HUDEP-2 (cell line): ENCODE data around the gene HTR3E.
A peak's percentile ranks its signal among the peaks of the same experiment; 100 is the strongest.
"Not testable (repeated sequence)": the region's sequence is repeated elsewhere in the genome, so short reads cannot be mapped to it uniquely, and the experiment has no call there.

ENCODE experiments used
- DNase-seq, 76 experiments: peaks; one replicate each; lab custom pipeline; 2025; ENCODE audit not compliant: unreplicated experiment in 76 of 76; lab: John Stamatoyannopoulos, UW

The HTR3E gene

DNA sequence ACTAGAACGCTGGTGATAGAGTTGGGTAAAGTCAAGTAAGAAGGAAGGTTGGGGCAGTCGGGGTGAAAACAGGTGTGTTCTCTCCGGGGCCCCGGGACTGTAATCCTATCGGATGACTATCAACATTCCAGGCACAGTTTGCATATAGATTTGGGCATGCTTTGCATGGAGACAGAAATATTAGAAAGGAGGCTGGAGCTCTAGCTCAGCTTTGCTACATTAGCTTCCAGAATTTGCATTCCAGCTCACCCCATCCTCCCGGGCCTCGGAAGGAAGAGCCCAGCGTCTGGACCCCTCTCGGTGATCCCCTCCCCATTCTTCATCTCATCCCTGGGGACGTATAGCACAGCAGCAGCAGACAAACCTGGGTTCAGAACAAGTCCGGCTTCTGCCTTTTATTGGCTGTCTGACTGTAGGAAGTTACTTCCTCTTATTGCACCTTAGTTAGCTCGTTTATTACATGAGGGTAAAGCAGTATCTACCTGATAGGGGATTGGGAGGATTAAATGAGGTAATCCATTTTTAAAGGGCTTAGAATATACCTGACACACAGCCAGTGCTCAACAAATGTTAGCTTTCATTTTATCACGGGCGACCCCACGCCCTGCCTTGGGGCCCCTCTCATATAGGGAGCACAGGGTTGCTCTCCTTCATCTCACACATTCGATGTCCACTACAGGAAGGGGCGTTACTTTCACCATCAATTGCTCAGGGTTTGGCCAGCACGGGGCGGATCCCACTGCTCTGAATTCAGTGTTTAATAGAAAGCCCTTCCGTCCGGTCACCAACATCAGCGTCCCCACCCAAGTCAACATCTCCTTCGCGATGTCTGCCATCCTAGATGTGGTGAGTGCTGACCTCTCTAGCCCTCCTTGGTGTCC is 3.2 kb downstream of the HTR3E start:
- no peak for DNase-seq

DNA sequence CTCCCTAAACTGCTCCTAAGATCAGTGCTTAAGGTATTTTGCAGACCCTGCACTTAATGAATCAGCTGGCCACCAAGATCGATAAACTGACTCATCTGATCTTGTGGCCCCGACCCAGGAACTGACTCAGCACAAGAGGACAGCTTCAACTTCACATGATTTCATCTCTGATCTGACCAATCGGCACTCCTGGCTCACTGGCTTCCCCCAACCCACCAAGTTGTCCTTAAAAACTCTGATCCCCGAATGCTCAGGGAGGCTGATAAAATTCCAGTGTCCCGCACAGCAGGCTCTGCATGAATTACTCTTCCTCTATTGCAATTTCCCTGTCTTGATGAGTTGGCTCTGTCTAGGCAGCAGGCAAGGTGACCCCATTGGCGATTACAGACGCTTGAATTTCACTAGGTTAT is 13.5 kb downstream of the HTR3E start:
- DNase-seq = peak in 17 of 76 experiments; percentile 2 to 45 (median 13)

DNA sequence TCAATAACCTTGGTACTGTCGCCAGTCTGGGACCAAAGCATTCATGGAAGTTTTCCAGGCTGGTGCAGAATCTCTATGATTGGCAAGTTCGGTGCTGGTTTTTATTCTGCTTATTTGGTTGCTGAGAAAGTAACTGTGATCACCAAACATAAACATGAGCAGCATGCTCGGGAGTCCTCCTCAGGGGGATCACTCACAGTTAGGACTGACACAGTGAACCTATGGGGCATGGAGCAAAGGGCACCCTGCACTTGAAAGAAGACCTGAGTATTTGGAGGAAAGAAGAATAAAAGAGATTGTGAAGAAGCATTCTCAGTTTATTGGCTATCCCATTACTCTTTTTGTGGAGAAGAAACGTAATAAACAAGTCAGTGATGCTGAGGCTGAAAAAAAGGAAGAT is 19.2 kb downstream of the HTR3E start:
- DNase-seq = no peak

DNA sequence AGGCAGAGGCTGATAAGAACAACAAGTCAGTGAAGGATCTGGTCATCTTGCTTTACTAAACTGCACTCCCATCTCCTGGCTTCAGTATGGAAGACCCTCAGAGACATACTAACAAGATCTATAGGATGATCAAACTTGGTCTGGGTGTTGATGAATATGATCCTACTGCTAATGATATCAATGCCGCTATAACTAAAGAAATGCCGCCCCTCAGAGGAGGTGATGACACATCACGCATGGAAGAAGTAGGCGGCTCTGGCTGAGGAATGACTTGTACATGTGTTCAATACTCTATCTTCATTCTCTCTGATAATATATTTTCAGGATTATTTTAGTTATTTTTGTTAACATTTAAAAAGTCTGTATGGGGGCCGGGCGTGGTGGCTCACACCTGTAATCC is 20.8 kb downstream of the HTR3E start:
- DNase-seq = peak in 13 of 76 experiments; percentile 4 to 36 (median 23)

DNA sequence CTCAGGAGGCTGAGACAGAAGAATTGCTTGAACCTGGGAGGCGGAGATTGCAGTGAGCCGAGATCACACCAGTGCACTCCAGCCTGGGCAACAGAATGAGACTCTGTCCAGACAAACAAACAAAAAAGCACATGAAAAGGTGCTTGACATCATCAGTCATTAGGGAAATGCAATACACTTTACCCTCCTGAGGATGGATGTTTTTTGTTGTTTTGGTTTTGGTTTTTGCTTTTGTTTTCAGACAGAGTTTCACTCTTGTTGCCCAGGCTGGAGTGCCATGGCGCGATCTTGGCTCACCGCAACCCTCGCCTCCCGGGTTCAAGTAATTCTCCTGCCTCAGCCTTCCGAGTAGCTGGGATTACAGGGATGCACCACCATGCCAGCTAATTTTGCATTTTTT is 24.2 kb downstream of the HTR3E start:
- DNase-seq = not testable (repeated sequence)

DNA sequence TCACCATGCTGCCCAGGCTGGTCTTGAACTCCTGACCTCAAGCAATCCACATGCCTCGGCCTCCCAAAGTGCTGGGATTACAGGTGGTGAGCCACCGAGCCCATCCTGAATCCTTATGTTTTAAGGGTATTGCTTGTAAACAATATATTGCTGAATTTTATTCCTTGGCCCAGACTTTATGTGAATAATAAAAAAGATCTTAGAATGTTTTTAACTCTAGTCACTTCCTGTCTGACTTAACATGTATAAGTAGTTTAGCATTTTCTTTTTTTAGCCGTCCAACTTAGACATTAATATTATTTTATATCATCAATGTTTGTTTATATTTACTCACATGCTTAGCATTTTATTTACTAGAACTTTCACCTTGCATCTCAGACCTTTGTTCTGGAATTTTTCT is 29.1 kb downstream of the HTR3E start:
- DNase-seq = no peak

DNA sequence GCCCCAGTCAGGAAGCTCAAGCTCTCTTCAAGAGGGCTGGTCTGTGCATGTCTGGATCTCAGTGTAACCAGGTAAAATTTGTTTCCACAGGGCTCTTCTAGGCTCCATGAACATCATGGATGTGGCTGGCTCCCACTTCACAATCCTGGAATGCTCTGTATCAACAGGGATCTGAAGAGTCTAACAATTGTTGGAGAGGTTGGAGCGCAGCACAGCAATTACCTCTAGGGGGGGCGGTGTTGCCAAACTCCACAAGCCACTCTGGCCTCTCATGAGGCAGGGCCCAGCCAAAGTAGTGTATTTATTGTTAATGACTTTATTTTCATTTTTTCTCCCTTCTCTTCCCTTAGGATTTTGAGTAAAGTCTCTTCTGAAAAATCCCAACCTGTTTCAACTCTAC is 32.1 kb downstream of the HTR3E start:
- DNase-seq = peak in 43 of 76 experiments; percentile 5 to 49 (median 21)

DNA sequence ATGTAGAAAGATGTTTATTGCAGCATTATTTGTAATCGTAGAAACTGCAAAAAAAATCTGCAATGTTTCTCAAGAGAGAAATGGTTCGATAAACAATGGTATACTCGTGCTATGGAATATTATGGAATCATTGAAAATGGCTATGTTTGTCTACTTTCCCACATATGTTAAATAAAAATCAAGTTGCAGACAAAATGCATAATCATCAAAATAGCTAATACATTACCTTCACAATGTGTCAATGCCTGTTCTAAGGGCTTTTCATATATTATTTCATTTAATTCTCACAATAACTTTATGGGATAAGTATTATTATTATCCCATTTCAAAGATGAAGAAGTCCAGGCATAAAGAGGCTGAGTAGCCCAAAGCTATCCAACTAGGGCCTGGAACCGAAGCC is 36.1 kb downstream of the HTR3E start:
- no peak for DNase-seq

DNA sequence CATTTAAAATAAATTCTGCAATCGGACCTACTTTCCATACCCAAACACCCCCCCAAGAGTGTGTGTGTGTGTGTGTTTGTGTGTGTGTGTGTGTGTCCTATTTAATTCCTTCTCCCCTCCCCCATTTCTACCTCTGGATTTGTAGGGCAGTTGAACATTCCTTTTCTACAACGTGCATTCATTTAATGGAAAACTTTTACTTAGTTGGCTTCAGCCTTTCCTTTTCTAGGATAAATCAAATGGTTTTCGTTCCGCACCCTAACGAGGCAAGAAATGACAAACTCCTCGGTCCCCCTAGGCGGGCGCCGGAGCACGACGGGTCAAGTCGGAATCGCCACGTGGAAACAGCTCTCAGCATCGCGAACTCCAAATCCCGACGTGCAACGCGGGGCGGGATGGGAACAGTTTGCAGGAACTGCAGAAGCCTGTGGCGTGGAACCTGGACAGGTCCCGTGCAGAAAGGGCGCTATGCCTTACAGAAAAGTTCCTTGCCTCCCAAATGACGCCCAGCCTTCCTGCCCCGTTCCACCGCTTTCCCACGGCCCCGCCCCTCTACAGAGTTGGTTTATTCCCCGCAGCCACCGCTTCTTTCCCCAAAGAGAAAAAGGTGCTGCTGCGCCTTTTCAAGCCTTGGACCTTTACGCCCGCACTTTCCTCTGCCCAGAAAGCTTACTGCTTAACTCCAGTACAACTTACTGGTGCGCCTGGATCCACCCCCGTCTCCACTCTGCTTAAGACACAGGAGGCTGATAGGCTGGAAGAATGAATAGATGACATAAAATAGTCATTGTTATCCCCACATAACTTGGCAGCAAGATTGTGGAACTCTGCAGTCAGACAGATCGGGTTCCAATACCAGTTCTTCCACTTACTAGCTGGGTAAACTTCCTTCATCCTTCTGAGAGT is 37.2 kb downstream of the HTR3E start:
- peak in 73 of 76 experiments; percentile 10 to 84 (median 69) for DNase-seq

DNA sequence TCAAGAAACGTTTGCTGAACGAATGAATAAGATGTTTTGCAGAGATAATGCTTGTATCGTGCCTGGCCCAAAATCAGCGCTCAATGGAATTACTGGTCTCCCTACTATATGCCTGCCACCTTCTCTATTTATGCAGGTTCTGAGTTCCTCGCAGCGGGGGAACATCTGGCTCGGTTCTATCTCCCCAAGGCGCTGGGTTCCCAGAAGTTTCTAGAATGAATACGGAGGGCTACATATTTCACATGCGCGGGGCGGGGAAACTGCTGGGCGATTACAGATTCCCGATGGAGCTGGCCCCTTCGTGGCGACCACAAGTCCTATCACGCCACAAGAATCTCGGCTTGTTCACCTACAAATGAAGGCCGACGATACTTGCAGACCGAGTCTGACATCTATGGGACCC is 37.9 kb downstream of the HTR3E start:
- DNase-seq = peak in 8 of 76 experiments; percentile 34 to 58 (median 42)

DNA sequence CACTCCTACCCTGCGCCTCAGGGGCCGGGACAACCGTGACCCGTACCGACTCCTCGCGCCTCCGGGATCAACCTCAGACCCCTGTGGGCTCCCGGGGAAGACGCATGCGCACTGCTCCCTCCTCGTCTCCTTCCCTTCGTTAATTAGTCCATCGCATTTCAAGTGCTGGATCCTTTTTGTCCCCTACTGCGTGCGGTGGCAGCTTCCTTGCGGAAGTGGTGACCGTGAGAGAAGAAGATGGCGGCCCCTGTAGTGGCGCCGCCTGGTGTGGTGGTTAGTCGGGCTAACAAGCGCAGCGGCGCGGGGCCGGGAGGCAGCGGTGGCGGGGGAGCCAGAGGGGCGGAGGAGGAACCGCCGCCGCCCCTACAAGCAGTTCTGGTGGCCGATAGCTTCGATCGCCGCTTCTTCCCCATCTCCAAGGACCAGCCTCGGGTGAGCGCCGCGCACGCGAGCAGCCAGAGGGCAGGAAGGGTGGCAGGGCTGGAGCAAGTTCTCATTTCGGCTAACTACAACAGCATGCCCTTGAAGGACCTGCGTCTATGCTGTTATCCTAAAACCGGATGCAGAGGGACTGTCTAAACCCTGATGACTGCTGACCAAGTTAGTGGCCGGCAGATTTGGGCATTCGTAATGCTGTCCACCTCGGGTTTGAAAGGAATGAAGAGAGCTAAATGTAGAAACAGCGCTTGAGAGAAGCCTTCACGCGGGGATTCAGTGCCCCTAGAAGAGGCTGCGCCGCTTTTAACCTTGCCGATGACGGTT is 38.5 kb downstream of the HTR3E start, which contains the start of gene EIF2B5:
EIF2B5 (plus strand) TSS at position 210 of the 762 bp plus-strand sequence; CDS start at position 238, 28 bp downstream.
- DNase-seq = peak in 74 of 76 experiments; percentile 19 to 89 (median 80)

DNA sequence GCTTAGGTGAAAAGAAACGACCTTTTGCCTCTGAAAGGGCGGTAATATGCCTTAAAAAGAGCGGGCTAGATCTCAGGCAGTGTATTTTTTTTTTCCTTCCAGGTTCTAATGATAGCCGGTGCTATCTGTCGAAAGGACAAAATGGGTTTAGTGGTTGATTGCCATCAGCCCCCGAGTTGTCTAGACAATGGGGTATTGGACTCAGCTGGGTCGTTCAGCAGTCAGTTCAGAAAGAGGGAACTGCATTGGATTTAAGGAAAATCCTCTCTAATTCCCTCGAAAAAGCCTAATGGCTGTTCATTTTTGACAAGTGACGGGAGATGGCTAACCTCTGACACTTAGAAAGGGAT is 39.0 kb downstream of the HTR3E start:
- DNase-seq = peak in 3 of 76 experiments; percentile 11 to 15 (median 12)

DNA sequence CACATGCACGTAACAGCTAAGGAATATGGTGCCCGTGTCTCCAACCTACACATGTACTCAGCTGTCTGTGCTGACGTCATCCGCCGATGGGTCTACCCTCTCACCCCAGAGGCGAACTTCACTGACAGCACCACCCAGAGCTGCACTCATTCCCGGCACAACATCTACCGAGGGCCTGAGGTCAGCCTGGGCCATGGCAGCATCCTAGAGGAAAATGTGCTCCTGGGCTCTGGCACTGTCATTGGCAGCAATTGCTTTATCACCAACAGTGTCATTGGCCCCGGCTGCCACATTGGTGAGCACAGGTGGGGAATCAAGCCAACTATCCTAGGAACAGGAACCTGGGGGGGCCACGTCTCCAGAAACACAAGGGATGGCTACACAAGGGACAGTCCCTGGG is 43.6 kb downstream of the HTR3E start:
- DNase-seq = no peak

DNA sequence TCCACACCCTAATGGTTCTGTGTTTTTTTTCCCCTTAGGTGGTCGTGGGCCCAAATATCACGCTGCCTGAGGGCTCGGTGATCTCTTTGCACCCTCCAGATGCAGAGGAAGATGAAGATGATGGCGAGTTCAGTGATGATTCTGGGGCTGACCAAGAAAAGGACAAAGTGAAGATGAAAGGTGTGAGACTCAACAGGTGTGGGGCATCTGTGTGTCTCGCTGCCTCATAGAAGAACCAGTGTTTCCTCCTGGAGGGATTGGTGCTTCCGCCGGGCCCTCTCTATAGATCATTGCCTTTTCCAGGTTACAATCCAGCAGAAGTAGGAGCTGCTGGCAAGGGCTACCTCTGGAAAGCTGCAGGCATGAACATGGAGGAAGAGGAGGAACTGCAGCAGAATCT is 45.3 kb downstream of the HTR3E start:
- DNase-seq = no peak

DNA sequence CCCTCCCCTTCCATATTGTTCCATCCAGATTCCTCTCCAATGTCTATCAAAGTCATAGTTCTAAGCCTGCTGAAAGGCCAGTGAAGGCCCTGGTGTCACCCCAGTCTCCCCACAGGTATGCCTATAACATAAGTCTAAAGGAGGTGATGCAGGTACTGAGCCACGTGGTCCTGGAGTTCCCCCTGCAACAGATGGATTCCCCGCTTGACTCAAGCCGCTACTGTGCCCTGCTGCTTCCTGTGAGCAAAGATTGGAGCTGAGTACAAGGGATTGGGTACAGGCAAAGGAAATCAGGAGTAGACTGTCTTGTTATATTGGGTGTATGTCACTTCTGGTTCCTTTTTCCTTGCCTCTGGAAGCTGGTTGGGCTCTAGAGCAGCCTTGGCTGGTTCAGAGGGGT is 46.5 kb downstream of the HTR3E start:
- no peak for DNase-seq

DNA sequence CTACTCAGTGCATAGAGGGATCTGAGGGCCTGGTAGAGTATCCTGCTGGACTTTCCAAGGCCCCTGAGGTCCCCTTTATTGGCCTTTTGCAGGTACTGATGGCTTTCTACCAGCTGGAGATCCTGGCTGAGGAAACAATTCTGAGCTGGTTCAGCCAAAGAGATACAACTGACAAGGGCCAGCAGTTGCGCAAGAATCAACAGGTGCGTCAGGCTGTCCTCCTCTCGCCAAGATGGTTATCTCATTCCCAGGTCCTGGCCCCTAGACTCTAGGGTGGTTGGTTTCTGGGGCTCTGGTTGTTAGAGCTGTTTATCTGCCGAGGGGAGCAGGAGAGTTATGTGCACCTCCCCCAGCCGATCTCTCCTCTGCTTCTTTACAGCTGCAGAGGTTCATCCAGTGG is 47.6 kb downstream of the HTR3E start:
- DNase-seq = no peak

DNA sequence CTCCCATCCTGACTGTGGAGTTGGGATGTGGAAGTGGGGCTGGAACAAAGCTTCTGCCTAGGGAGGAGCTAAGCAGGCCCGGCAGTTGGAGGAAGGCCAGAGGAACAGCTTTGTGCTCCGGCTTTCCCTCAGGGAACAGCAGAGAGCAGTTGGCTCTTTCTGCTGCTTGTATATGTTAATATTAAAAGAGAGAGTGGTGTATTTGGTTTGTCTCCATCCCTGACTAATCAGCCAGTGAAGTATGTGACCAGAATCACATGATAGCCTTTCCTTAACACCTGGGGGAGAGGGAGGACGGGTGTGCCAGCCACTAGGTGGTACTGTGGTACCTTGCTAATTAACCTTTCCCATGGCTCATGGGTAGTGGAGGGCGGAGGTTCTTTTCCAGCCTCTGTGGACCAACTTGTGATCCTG is 48.3 kb downstream of the HTR3E start:
- peak in 19 of 76 experiments; percentile 2 to 50 (median 12) for DNase-seq

DNA sequence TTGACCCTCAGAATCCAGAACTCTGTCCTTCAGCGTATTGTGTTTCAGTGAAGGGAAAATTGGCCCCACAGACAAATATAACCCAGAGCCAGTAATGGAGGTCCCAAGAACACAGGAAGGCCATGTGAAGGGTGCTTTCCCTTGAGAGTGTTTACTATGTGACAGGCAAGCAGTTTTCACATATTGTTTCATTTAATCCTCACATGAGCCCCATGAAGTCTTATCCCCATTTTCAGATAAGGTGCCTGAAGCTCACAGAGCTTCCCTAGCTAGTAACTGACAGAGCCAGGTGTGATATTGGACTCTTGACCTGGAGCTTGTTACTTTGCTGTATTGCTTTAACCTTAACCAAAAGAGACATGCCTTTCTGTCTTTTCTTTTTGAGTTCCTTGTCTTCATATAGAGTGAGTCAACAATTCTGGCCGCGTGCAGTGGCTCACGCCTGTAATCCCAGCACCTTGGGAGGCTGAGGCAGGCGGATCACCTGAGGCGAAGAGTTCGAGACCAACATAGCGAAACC is 48.9 kb downstream of the HTR3E start:
- DNase-seq = no peak

DNA sequence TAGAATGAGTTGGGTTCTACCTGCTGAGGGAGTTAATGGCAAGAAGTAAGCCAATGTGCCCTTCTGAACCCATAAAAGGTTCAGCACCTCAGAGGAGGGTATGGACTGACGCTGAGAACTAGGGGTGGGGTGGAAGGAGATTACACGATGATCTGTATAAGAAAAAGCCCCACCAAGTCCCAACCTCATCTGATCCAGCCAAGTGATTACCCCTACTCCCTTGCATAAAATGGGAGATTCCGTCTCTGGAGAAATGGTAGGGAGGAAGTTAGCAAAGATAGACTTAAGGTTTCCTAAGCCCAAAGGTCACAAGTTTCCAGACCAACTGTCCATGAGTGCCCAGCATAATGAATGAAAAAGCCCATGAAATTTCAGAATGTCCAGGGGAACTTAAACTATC is 51.2 kb downstream of the HTR3E start:
- no peak for DNase-seq

DNA sequence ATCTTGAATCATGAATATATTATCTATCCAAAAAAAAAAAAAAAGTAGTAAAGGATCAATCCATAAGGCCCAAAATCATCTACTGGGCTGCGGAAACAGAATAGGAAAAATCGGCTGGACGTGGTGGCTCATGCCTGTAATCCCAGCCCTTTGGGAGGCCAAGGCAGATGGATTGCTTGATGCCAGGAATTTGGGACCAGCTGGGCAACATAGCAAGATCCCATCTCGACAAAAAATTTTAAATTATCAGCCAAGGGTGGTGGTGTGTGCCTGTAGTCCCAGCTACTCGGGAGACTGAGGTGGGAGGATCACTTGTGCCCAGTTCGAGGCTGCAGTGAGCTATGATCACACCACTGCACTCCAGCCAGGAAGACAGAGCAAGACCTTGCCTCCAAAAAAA is 52.3 kb downstream of the HTR3E start:
- DNase-seq = no peak
